HG03159 (cell line): ENCODE results near the gene TRMT10B.
A peak's percentile ranks its signal among the peaks of the same experiment; 100 is the strongest.
"Not testable (repeated sequence)": the region's sequence is repeated elsewhere in the genome, so short reads cannot be mapped to it uniquely, and the experiment has no call there.

Source experiments
- ATAC-seq: cut with Tn5 transposase; IDR thresholded peaks from one replicate; pipeline ENCODE4 v1.9.1; 2021; ENCODE audit warnings: mild to moderate bottlenecking, moderate library complexity; ENCODE audit not compliant: unreplicated experiment

TRMT10B gene

GRCh38 chr9:37798677-37799076 lies 45.1 kb downstream of the TRMT10B start:
- no peak for ATAC-seq

DNA sequence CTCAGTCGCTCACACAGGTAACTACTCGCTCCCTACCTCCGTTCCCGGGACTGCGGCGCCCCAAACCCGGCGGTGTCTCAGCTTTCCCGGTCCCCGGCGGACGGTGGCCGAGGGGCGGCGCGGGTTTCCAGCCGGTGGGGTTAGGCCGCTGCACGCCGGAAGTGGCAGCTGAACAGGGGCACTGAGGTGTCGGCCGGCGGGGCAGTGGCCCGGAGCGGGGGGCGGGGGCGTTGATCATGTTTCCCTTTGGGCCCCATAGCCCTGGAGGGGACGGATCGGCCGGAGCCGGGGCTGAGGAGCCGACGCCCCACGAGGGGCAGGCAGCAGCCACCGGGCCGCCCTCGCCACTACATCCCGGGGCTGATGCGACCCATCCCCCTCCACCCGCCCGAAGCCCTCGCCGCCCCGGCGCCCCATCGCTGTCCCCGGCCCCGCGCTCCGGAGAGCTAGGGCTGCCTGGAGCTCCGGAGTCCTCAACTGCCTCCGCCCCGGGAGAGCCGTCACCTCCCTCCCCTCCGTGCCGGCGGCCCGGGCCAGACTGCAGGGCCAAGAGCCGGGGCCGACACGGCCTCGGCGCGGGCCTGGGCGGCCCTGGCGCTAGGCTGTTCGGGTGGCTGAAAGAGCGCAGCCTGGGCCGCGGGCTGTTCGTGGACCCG lies 47.2 kb downstream of the TRMT10B start, which contains the start of gene DCAF10:
TSS of gene DCAF10 (plus strand) at position 167 of the 656 bp plus-strand sequence. CDS start at position 237, 70 bp downstream.
- peak; percentile 67 for ATAC-seq

- peak; percentile 40 for ATAC-seq
These were observed 47.8 kb downstream of the TRMT10B start for GRCh38 chr9:37801287-37801850.

GRCh38 chr9:37801959-37802711 lies 48.5 kb downstream of the TRMT10B start:
- no peak for ATAC-seq

DNA sequence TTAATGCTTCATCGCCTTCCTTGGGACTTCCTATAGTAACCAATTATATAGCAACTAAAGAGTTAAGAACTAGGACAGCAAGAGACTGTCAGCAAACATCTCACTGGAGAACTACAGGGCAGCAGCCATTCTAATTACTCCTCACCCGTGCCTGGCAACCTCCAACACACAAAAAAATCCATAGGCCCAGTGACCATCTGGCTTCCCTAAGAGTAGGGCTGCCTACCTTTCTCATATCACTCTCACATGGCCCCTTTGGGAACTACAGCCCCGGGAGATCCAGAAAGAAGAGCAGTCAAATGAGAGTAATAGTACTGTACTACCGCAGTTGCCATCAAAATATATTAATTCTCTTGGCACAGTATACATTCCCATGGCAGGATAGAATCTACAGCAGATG lies 52.7 kb downstream of the TRMT10B start:
- ATAC-seq, result no peak

- not testable (repeated sequence) for ATAC-seq
These were observed 56.1 kb downstream of the TRMT10B start for GRCh38 chr9:37809676-37810075.

GRCh38 chr9:37811906-37812476 lies 58.4 kb downstream of the TRMT10B start:
- no peak for ATAC-seq

- ATAC-seq, result no peak
These were observed 59.3 kb downstream of the TRMT10B start for GRCh38 chr9:37812773-37813379.

DNA sequence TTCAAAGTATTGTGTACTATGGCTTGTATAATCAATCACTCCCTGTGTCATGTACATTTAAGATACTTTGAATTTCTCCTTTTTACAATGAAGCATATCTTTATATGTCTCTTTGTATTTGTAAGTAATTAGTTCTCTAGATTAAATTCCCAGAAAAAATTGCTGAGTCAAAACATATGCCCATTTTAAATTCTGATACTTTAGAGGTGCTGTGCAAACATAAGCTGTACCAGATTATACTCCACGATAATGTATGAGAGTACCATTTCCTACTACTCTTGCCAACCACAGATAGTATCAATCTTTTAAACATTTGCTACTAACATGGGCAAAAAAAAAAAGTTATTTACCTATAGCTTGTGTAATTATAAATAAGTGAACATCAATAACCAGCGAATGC lies 65.2 kb downstream of the TRMT10B start:
- no peak for ATAC-seq

DNA sequence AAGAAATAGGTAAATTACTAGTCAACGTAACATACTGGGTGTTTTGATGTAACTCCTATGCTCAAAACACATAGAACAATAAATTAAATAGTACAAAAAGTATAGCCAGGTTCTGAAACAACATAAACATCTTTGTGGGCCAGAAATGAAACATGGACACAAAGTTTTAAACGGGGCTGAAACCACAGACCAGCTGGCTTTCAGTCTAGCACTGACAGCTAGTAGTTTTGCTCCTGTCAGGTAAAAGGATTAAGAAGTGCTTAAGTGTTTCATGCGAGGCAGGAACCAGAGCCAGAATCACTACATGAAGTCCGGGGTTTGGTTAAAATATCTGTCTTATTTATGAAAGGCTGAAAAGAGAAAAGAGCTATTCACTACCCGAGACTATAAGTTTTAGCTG lies 66.5 kb downstream of the TRMT10B start:
- no peak for ATAC-seq

DNA sequence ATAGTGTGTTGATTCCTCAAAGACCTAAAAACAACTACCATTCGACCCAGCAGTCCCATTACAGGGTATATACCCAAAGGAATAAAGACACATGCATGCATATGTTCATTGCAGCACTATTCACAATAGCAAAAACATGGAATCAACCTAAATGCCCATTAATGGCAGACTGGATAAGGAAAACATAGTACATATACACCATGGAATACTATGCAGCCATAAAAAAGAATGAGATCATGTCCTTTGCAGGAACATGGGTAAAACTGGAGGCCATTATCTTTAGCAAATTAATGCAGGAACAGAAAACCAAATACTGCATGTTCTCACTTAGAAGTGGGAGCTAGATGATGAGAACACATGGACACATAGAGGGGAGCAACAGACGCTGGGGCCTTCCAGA lies 71.6 kb downstream of the TRMT10B start:
- not testable (repeated sequence) for ATAC-seq

DNA sequence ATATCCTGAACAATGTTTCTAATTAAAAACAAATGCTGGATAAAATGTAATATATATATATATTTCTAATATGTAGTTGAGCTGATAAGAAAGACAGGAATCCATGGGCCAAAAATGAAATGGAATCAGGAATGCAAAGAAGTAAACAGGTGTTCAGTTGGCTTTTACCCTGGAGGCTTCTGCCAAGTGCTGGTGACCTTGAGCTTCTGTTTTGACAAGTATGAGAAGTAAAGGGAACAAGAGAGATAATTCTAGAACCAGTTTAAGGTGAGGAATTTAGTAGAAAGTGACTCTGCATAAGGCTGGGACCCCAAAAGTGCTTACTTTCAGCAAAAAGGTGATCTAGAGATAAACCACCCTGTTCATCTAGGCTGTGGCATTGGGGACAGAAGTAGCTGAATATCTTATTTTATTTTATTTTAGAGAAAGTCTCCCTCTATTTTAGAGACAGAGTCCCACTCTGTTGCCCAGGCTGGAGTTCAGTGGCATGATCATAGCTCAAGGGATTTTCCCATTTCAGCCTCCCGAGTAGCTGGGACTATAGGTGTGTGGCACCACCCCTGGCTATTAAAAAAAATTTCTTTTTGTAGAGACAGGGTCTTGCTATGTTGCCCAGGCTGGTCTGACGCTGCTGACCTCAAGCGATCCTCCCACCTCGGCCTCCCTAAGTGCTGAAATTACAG lies 74.0 kb downstream of the TRMT10B start:
- no peak for ATAC-seq
